Hepatocyte (in vitro differentiated cells): ENCODE results near the gene STIMATE.

Source experiments
- EZH2 ChIP-seq: fragments of 200-600 bp; sonication (generic); IDR thresholded peaks from 2 replicates; pipeline ENCODE4 v1.6.1; 2016; ENCODE audit warnings: antibody characterized with exemption, mild to moderate bottlenecking, borderline replicate concordance
- EZH2phosphoT487 ChIP-seq: fragments of 200-600 bp; sonication (generic); IDR thresholded peaks from one replicate; pipeline ENCODE4 v1.6.1; 2018; ENCODE audit warnings: antibody characterized with exemption, mild to moderate bottlenecking, low read depth, moderate library complexity; ENCODE audit not compliant: unreplicated experiment, severe bottlenecking
- TF ChIP-seq, protein P1 (sequence below): fragments of 200-600 bp; sonication (generic); IDR thresholded peaks from 2 replicates; pipeline ENCODE4 v1.5.1; 2016; ENCODE audit warnings: antibody characterized with exemption, mild to moderate bottlenecking; ENCODE audit not compliant: poor library complexity

DNA sequence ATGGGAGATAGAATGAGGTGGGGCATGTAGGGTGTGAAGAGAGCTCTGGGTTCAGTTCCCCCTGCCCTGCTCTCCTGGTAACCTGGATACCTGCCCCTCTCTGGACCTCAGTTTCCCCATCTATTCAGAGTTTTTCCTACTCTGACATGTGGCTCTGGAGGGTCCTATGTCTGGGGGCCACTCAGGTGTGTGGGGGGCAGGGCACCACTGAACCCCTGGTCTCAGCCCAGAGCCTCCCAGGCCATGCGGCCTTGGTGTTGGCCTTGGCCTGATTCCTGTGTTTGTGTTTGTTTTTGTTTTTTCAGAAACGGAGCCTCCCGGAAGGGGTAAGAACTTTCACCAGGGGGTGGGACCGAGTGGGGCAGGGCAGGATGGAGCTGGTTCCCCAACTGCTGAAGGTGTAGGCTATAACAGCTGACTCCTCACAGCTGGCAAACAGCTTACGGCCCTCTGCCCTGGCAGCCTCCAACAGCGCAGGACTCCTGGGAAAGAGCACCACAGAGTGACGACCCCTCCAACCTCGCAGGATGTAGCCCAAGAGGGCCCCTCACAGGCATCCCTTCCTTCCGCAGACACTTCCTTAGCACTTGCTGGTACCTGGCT, 101.9 kb downstream of the STIMATE start:
- TF ChIP-seq, protein P1, sequence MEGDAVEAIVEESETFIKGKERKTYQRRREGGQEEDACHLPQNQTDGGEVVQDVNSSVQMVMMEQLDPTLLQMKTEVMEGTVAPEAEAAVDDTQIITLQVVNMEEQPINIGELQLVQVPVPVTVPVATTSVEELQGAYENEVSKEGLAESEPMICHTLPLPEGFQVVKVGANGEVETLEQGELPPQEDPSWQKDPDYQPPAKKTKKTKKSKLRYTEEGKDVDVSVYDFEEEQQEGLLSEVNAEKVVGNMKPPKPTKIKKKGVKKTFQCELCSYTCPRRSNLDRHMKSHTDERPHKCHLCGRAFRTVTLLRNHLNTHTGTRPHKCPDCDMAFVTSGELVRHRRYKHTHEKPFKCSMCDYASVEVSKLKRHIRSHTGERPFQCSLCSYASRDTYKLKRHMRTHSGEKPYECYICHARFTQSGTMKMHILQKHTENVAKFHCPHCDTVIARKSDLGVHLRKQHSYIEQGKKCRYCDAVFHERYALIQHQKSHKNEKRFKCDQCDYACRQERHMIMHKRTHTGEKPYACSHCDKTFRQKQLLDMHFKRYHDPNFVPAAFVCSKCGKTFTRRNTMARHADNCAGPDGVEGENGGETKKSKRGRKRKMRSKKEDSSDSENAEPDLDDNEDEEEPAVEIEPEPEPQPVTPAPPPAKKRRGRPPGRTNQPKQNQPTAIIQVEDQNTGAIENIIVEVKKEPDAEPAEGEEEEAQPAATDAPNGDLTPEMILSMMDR: no peak
- TF ChIP-seq EZH2: no peak
- no peak for TF ChIP-seq EZH2phosphoT487
